ENCODE measurements around the gene SLC6A16. TPM values are rescaled to one million over a fixed set of nuclear protein-coding genes. Genes with fewer than 3 reads are reported as not detected.

SLC6A16 gene
- total RNA-seq, 1 donor from 2014 or later = 5.6 TPM

Small RNA genes lying within 50 kb of the gene (microRNA-seq; reads per million reads assigned to microRNA genes)
- gene MIR4324 = not detected

Other genes with a start within 250 kb of the SLC6A16 start
- 299 TPM for gene SNRNP70, start 239.7 kb downstream of the SLC6A16 start, total RNA-seq
- gene LIN7B, start 210.8 kb downstream of the SLC6A16 start, total RNA-seq = 9.8 TPM
- gene C19orf73, start 206.0 kb downstream of the SLC6A16 start, total RNA-seq = 0.67 TPM
- 6.3 TPM for gene PPFIA3, start 205.6 kb downstream of the SLC6A16 start, total RNA-seq
- 5.1 TPM for gene HRC, start 169.8 kb downstream of the SLC6A16 start, total RNA-seq
- 32.5 TPM for gene TRPM4, start 167.4 kb downstream of the SLC6A16 start, total RNA-seq
- 21.3 TPM for gene CD37, start 10.2 kb upstream of the SLC6A16 start, total RNA-seq
- gene TEAD2, start 37.2 kb upstream of the SLC6A16 start, total RNA-seq = 33.0 TPM
- gene DKKL1, start 38.7 kb upstream of the SLC6A16 start, total RNA-seq = 0.89 TPM
- gene KASH5, start 63.1 kb upstream of the SLC6A16 start, total RNA-seq = not detected
- not detected for gene PTH2, start 98.2 kb upstream of the SLC6A16 start, total RNA-seq
- not detected for gene GFY, start 100.2 kb upstream of the SLC6A16 start, total RNA-seq
- gene SLC17A7, start 116.3 kb upstream of the SLC6A16 start, total RNA-seq = 3.8 TPM
- gene PIH1D1, start 126.6 kb upstream of the SLC6A16 start, total RNA-seq = 73.2 TPM
- gene ALDH16A1, start 128.0 kb upstream of the SLC6A16 start, total RNA-seq = 23.0 TPM
- gene FLT3LG, start 149.0 kb upstream of the SLC6A16 start, total RNA-seq = 19.6 TPM
- gene RPL13A, start 162.4 kb upstream of the SLC6A16 start, total RNA-seq = 1,735 TPM
- 1,507 TPM for gene RPS11, start 171.2 kb upstream of the SLC6A16 start, total RNA-seq
- 263 TPM for gene FCGRT, start 187.5 kb upstream of the SLC6A16 start, total RNA-seq
- 48.5 TPM for gene RCN3, start 202.8 kb upstream of the SLC6A16 start, total RNA-seq